Measurements from ENCODE around the gene RELN.

Gene RELN

GRCh38 chr7:103683348-103683747, 306.1 kb downstream of the RELN start:
- DNase-seq (ENCODE audit: low read depth), result no peak

- DNase-seq (ENCODE audit: low read depth), result no peak
Observed at GRCh38 chr7:103680161-103681144, 309.0 kb downstream of the RELN start.

GRCh38 chr7:103679151-103680132, 310.0 kb downstream of the RELN start:
- no peak for DNase-seq (ENCODE audit: low read depth)

GRCh38 chr7:103668279-103668941, 321.0 kb downstream of the RELN start:
- DNase-seq (ENCODE audit: low read depth), result no peak

- no peak for DNase-seq (ENCODE audit: low read depth)
Observed at GRCh38 chr7:103666326-103666725, 323.1 kb downstream of the RELN start.

- DNase-seq (ENCODE audit: low read depth), result no peak
Observed at GRCh38 chr7:103664577-103664976, 324.9 kb downstream of the RELN start.

- peak; percentile 26 for DNase-seq (ENCODE audit: low read depth)
Observed at GRCh38 chr7:103660455-103661371, 328.7 kb downstream of the RELN start.

GRCh38 chr7:103658055-103659005, 331.1 kb downstream of the RELN start:
- no peak for DNase-seq (ENCODE audit: low read depth)

- no peak for DNase-seq (ENCODE audit: low read depth)
Observed at GRCh38 chr7:103657474-103657894, 332.0 kb downstream of the RELN start.

- no peak for DNase-seq (ENCODE audit: low read depth)
Observed at GRCh38 chr7:103656221-103656620, 333.2 kb downstream of the RELN start.

GRCh38 chr7:103651593-103652377, 337.7 kb downstream of the RELN start:
- no peak for DNase-seq (ENCODE audit: low read depth)

GRCh38 chr7:103649052-103649451, 340.4 kb downstream of the RELN start:
- no peak for DNase-seq (ENCODE audit: low read depth)

GRCh38 chr7:103648135-103648534, 341.3 kb downstream of the RELN start:
- no peak for DNase-seq (ENCODE audit: low read depth)

- no peak for DNase-seq (ENCODE audit: low read depth)
Observed at GRCh38 chr7:103644319-103644718, 345.1 kb downstream of the RELN start.

- DNase-seq (ENCODE audit: low read depth), result peak; percentile 13
Observed at GRCh38 chr7:103640031-103640779, 349.3 kb downstream of the RELN start.

GRCh38 chr7:103637726-103638125, 351.7 kb downstream of the RELN start:
- DNase-seq (ENCODE audit: low read depth), result peak; percentile 24

- DNase-seq (ENCODE audit: low read depth), result peak; percentile 71
Observed at GRCh38 chr7:103637094-103637493, 352.4 kb downstream of the RELN start.

GRCh38 chr7:103636153-103636552, 353.3 kb downstream of the RELN start:
- DNase-seq (ENCODE audit: low read depth), result no peak

Data from GM04504 (cell line).